MM.1S (cell line): ENCODE data around the gene RNF11.

Source experiments
- DNase-seq: peaks from one replicate; pipeline ENCODE4 v3.0.0-alpha.2; 2015
- H2AFZ ChIP-seq: fragments of 300-600 bp; sonication (generic); 2 replicates; pipeline ENCODE4 v1.6.0; 2016; ENCODE audit warnings: antibody characterized with exemption, low read length
- H3F3A ChIP-seq: fragments of 300-600 bp; sonication (generic); 2 replicates; pipeline ENCODE4 v1.6.1; 2016; ENCODE audit warnings: mild to moderate bottlenecking, antibody characterized with exemption, low read length, moderate library complexity, mixed read lengths; ENCODE audit not compliant: insufficient read depth
- H3K27ac ChIP-seq: fragments of 300-600 bp; sonication (generic); 2 replicates; pipeline ENCODE4 v1.5.1; 2016; ENCODE audit warnings: mild to moderate bottlenecking, low read length
- H3K27me3 ChIP-seq: fragments of 300-600 bp; sonication (generic); replicated peaks from 2 replicates; pipeline ENCODE4 v1.6.0; 2016; ENCODE audit warnings: low read length; ENCODE audit not compliant: insufficient read depth
- H3K36me3 ChIP-seq: fragments of 300-600 bp; sonication (generic); replicated peaks from 2 replicates; pipeline ENCODE4 v1.6.1; 2016; ENCODE audit warnings: mild to moderate bottlenecking, low read length, mixed read lengths; ENCODE audit not compliant: insufficient read depth
- H3K4me1 ChIP-seq: fragments of 300-600 bp; sonication (generic); 2 replicates; pipeline ENCODE4 v1.6.1; 2016; ENCODE audit warnings: low read length, mixed read lengths
- H3K4me2 ChIP-seq: fragments of 300-600 bp; sonication (generic); 2 replicates; pipeline ENCODE4 v1.6.0; 2016; ENCODE audit warnings: low read depth, low read length
- H3K4me3 ChIP-seq: fragments of 300-600 bp; sonication (generic); 2 replicates; pipeline ENCODE4 v1.5.1; 2016; ENCODE audit warnings: low read length, mixed read lengths
- H3K79me2 ChIP-seq: fragments of 300-600 bp; sonication (generic); 2 replicates; pipeline ENCODE4 v1.6.1; 2016; ENCODE audit warnings: mixed run types, low read length, mixed read lengths
- H3K9ac ChIP-seq: fragments of 300-600 bp; sonication (generic); 2 replicates; pipeline ENCODE4 v1.6.1; 2016; ENCODE audit warnings: low read length, mixed read lengths
- H3K9me2 ChIP-seq: fragments of 300-600 bp; sonication (generic); replicated peaks from 2 replicates; pipeline ENCODE4 v1.6.1; 2016; ENCODE audit warnings: mild to moderate bottlenecking, low read length, mixed read lengths; ENCODE audit not compliant: insufficient read depth
- H3K9me3 ChIP-seq: fragments of 300-600 bp; sonication (generic); replicated peaks from 2 replicates; pipeline ENCODE4 v1.6.1; 2016; ENCODE audit warnings: mild to moderate bottlenecking, low read length, mixed read lengths; ENCODE audit not compliant: insufficient read depth
- H4K20me1 ChIP-seq: fragments of 300-600 bp; sonication (generic); 2 replicates; pipeline ENCODE4 v1.6.1; 2016; ENCODE audit warnings: mild to moderate bottlenecking, low read length, moderate library complexity, mixed read lengths; ENCODE audit not compliant: insufficient read depth
- CTCF ChIP-seq: fragments of 300-600 bp; sonication (generic); IDR thresholded peaks from 2 replicates; pipeline ENCODE4 v1.5.1; 2016; ENCODE audit warnings: antibody characterized with exemption, low read length, mixed read lengths
- EZH2 ChIP-seq: fragments of 300-600 bp; sonication (generic); optimal IDR thresholded peaks from 2 replicates; pipeline ENCODE3; 2017; ENCODE audit warnings: low read depth, mild to moderate bottlenecking, antibody characterized with exemption, low read length, mixed read lengths
- EZH2phosphoT487 ChIP-seq: fragments of 300-600 bp; sonication (generic); IDR thresholded peaks from 2 replicates; pipeline ENCODE4 v1.6.1; 2018; ENCODE audit warnings: antibody characterized with exemption, low read length

Gene RNF11

DNA sequence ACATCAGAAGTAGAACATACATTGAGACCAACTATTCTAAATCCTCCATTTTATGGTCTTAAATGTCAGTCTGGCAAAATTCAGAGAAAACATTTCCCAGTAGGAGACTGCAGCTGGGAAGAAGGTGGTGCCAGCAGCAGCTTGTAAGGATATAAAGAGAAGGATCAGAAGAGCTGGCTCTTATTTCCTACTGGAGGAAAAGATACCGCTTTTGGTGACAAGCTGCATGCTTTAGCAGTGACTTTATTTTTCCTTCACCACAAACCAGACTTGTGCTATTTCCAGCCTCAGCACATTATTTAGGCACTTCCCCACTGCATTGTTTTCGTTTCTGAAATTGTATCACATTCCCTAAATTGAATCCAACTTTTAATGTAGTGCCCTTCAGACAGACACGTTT lies 28.4 kb downstream of the RNF11 start:
- no peaks in the 10 kb centered on the region for H3K27me3 ChIP-seq
- no peak overlapping the region for H3K27ac ChIP-seq
- no peaks in the 10 kb centered on the region for H3K9me2 ChIP-seq
- H3F3A ChIP-seq = no peaks in the 10 kb centered on the region
- H3K4me3 ChIP-seq = no peak overlapping the region
- H2AFZ ChIP-seq = no peak overlapping the region
- DNase-seq = no peak
- no peak overlapping the region for H3K4me2 ChIP-seq
- no peaks in the 10 kb centered on the region for H3K9me3 ChIP-seq
- peaks cover 86% of the 10 kb centered on the region for H3K79me2 ChIP-seq
- no peaks in the 10 kb centered on the region for H3K4me1 ChIP-seq
- H3K9ac ChIP-seq = no peak overlapping the region
- TF ChIP-seq EZH2phosphoT487 (no peak), CTCF (no peak), EZH2 (no peak)
- H3K36me3 ChIP-seq = no peaks in the 10 kb centered on the region
- no peaks in the 10 kb centered on the region for H4K20me1 ChIP-seq

DNA sequence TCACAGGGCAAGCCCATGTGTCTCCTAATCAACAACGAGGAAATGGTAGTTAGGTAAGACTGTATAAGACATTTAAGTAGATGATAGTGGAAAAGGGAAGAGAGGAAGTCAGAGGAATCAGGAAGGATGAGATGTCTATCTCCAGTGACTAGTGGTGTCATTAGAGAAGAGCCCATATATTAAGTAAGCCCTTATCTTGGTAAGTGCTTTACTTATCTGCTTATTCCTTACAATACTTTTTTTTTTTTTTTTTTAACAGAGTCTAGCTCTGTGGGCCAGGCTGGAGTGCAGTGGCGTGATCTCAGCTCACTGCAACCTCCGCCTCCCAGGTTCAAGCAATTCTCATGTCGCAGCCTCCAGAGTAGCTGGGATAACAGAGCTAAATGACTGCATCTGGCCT lies 29.5 kb downstream of the RNF11 start:
- H3K4me1 ChIP-seq = no peaks in the 10 kb centered on the region
- no peak overlapping the region for H3K27ac ChIP-seq
- no peaks in the 10 kb centered on the region for H3F3A ChIP-seq
- H3K9me3 ChIP-seq = no peaks in the 10 kb centered on the region
- H3K36me3 ChIP-seq = no peaks in the 10 kb centered on the region
- no peaks in the 10 kb centered on the region for H3K27me3 ChIP-seq
- H3K9me2 ChIP-seq = no peaks in the 10 kb centered on the region
- H3K9ac ChIP-seq = no peak overlapping the region
- H2AFZ ChIP-seq = no peak overlapping the region
- H3K4me2 ChIP-seq = no peak overlapping the region
- H3K79me2 ChIP-seq = peaks cover 74% of the 10 kb centered on the region
- no peak overlapping the region for H3K4me3 ChIP-seq
- TF ChIP-seq CTCF = no peak
- no peak for TF ChIP-seq EZH2phosphoT487
- no peak for TF ChIP-seq EZH2
- H4K20me1 ChIP-seq = no peaks in the 10 kb centered on the region
- no peak for DNase-seq

GRCh38 chr1:51266181-51266580 lies 30.1 kb downstream of the RNF11 start:
- Histone ChIP-seq H4K20me1 (no peaks in the 10 kb centered on the region), H3K27me3 (no peaks in the 10 kb centered on the region), H3K4me1 (no peaks in the 10 kb centered on the region), H3K9ac (no peak overlapping the region), H3K79me2 (peaks cover 70% of the 10 kb centered on the region), H2AFZ (no peak overlapping the region), H3K9me3 (no peaks in the 10 kb centered on the region), H3K4me3 (no peak overlapping the region), H3F3A (no peaks in the 10 kb centered on the region), H3K36me3 (no peaks in the 10 kb centered on the region), H3K4me2 (no peak overlapping the region), H3K9me2 (no peaks in the 10 kb centered on the region), H3K27ac (no peak overlapping the region)
- DNase-seq = no peak
- TF ChIP-seq EZH2phosphoT487 = no peak
- no peak for TF ChIP-seq CTCF
- TF ChIP-seq EZH2 = no peak
